ENCODE data around the gene HSPA12B.
A peak's percentile ranks its signal among the peaks of the same experiment; 100 is the strongest.

Gene HSPA12B

DNA sequence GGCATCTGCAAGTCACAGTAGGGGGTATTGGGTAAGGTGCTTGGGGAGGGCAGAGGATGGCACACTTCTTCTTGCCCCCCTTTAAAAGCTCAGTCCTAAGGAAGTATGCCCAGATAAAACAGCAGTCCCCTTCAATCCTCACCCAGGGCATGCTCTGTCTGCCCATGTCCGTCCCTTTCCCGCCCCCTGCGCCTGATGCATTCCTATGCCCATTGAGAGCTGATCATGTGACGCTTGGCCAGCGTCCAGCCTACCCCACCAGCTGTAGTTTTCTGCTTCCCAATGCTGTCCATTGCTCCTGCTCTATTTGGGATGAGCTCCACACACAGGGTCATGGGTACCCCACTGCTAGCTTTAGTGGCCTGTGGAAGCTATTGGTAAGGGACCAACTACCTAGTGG is 28.4 kb upstream of the HSPA12B start:
- DNase-seq = peak; percentile 74

DNA sequence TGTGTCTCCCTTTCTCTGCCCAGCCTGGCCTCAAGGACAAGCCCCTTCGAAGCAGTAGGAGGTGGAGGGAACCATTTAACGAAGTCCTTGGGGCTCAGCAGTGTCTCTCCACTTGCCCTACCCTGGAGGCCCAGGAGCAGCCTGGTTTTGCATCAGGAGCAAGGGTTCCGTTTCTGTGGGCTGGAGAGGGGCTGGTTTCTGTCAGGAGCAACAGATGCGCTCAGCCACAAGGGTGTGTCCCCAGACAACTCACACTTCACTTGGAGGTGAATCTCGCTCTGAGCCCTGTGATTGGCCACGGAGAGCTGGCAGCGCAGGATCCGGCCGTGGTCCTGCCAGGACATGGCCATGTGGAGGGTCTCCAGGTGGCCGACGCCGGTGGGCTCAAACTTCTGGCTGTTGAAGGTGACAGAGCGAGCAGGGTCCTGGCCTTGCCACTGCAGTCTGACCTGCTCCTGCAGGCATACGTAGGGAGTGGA is 27.0 kb upstream of the HSPA12B start:
- no peak for DNase-seq

DNA sequence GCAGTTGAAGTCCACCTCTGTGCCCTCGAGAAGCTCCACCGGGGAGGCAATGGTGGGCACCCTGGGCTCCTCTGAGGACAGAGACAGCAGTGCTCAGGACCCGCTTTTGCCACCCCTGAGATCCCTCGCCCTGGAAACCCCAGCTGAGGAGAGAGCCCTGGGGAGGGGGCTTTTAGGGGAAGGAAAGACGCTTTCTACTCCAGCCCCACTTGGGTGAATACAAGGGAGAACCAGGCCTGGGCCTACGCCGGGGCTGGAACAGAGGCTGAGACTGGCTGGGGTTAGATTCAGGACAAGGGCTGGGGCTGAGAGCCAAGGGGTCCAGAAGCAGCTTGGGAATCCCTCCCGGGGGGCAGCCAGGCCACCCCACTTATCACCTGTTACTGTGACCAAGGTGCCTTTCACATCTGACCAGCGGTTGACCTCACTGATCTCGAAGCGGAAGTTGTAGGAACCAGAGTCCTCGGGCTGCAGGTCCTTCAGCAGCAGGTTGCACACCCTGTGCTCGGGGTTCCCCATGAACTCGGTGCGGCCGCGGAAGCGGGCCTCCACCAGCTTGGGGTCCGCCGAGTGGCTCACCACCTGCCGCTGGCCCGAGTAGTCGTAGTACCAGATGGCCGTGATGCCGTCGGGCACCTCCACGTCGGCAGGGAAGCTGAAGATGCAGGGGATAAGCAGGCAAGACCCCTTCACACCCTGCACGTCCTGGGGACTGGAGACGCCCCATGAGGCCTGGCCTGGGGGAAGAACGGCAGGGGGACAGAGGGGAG is 26.3 kb upstream of the HSPA12B start:
- no peak for DNase-seq

DNA sequence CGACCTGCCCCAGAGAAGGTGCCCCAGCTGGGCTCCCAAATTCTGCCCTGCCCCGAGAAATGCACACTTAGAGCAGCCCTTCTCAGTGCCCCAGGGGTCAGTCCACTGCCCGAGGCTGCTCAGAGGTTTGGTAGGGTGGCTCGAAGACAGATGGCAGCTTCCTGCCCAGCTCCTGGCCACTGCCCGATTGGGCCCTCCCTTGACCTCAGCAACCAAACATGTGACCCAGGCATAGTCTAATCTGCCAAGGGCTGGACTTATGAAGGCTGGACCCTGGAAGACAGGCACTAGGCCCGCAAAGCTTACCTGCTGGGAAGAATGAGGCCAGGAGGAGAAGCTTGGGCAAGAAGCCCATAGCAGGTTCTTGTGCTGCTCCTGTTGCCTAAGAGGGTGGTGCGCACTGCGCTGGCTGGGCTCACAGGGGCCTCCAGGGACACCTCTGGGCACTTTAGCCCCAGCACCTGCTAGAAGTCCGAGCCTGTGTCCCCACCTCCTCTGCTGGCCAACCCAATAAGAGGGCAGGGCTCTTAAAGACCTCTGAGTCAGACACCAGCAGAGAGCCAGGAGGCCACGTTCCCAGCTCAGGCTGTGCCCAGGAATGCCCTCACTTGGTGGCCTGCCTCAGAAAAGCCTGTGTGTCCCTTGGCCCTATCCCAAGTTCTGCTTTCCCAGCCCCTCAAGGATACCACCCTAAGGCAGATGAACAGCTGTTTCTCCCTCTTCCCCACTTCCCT is 25.5 kb upstream of the HSPA12B start:
- no peak for DNase-seq

DNA sequence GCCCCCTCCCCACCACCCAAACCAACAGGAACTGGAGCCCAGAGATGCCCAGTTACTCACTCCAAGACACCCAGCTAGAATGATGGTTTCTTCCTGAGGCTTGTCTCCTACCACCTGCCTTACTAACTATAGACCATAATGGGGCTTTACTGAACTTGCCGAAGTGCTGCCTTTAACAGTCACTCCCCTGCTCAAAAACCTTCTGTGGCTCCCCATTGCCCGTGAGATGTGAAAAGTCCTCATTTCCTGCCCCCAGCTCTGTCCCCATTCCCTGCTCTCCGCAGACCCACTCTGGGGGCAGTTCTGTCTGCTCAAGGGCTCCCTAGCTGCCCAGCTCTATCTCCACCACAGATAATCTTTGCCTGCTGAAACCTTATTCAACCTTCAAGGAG is 25.0 kb upstream of the HSPA12B start:
- no peak for DNase-seq

DNA sequence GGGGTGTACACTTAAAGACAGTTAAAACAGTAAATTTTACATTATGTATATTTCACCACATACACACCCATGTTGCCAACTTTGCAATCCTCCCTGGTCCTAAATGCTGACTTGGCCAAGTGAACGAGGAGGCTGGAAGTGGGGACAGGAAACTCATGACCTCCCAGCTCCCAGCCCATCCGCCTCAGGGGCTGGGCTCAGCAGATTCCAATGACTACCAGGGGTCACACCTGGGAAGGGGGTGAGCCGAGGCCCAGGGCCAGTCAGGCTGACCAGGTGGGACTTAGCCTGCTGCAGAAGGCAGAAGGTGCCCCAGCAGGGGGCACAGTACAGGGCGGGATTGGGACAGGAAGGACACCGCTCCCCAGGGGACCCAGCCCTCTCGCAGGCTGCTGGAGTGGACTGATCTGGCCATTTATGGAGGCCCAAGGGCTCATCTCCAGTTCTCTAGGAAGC is 22.4 kb upstream of the HSPA12B start:
- no peak for DNase-seq

DNA sequence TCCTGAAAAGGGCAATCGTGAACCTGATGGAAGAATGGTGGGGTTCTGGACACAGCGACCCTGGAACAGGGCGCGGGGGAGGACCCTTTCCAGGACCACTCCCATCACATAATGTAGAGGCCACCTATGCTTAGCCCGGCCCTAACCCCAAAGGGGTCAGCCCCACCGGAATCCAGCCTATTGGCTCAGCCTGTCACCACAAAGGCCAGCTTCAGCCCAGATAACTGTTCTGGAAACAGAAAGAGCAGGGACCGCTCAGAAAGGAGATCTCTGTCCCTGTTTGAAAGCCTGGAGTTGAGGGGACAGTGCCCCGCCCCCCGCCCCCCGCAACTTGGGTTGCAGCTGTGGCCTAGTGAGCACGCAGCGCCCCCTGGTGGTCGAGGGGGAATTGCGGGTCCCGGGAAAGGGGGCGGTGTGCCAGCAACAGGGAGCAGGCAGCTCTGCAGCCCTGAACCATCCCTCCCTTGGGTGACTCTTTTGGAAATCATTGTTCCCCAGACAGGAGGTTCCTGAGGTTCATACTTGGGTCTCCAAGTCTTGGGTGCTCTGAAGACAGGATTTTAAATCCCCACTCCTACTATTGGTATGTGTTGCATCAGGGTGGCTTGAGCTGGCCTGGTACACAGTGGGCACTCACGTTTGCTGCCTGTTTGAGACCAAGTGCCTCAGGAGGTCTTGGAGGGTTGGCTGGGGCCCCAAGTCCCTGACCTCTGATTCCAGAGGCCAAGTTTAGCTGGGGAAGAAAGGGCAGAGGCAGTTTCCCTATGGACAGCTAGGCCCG is 21.6 kb upstream of the HSPA12B start:
- DNase-seq = peak; percentile 83

DNA sequence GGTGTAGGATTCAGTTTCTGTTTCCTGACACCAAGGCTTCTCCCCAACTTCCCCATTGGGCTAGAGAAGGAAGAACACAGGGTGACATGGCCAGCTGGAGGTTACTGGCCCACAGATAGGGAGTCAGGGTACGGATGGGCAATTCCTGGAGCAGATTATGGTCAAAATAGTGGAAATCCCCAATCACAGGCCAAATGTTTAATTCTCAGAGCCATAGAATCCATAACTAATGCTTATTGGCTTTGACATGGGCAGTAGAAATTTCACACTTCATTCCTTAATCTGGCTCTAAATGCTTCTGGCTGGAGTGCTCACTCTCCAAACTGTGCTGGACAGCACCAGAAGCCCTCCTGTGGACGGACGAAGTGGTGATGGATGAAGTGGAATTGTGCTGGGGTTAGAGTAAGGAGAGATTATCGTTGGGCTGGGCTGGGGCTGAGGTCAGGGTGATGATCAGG is 21.0 kb upstream of the HSPA12B start:
- DNase-seq = no peak

DNA sequence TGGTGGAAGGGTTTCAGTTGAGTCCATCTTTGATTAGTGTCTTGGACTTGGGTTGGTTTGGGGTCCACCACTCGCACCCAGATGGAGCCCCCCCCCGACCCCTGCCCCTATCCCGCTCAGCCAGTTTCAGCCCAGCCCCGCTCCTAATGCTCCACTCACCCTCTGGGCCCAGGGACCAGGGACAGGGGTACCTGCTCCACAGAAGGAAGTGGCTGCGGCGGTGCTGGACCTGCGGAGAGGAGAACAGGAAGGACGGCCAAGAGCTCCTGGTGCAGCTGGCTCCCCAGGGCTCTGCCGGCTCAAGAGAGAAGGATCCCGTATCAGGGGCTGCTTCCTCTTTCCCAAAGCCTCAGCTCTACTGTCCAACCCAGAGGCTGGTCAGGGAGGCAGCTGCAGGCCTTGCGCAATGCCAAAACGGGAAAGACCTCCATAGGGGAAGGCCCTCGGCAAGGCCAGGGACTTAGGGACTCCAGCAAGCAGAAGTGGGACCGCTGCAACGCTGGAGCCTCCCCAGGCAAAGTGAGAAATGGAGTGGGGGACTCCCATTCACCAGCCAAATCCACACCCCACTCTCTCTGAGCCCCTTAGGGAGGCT is 20.1 kb upstream of the HSPA12B start, which contains the start of gene SIGLEC1:
Gene SIGLEC1, minus strand, starts transcription at position 322 of the 595 bp plus-strand sequence. CDS start 5,472 bp downstream, outside the sequence.
- no peak for DNase-seq

DNA sequence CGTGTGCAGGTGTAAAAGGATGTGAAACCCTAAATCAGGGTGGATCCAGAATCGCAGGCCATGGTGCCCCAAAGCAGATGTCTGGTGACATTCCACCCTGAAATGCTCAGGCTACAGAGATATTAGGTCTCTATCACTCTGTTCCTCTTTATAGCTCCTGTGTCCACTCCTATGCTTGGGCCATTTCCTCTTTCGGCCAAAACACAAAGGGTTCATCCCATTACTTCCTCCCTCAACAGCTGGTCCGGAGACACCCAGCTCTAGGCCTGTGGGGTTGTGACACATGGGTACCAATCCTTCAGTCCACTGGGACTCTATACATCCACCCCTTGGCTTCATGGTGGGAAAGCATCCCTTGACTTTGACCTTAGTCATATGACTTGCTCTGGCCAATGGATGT is 18.4 kb upstream of the HSPA12B start:
- DNase-seq = no peak

DNA sequence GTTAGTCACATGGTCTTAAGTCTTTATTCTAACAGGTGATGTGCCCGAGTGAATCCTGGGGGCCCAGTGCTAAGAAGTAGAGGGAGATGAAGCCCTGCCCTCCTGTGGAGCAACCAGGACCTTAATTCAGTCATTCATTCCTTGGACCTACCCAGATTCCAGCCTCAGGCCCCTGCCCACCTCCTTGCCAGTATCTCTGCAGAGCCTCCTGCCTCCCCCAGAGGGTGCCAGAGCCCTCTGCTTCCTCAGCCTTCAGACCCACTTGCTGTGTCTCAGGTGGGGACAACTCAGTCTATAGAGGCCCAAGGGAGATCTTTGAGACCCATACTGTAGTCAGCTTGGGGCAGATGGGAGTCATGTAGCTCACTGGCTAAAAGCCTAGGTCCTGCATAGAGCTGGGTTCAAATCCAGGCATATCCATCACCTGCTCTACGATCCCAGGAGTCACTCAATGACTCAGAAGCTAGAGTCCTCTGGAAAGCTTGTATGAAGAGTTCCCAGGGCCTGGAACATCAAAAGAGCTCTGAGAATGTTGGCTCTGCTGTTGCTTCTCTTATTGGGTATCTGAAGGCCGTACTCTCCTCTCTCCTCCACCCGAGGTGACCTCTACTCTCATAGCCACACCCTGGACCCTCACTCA is 16.2 kb upstream of the HSPA12B start:
- no peak for DNase-seq

DNA sequence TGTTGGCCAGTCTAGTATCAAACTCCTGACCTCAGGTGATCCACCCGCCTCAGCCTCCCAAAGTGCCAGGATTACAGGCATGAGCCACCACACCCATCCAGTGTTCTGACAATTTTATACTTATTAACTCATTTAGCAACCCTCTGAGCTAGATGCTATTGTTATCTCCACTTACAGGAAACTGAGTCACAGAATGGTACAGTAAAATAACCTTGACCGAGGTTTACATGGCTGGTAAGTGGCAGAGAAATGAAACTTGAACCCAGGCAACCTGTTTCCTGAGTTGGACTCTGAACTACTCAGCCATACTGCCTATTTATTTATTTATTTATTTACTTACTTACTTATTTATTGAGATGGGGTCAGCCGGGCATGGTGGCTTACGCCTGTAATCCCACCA is 13.4 kb upstream of the HSPA12B start:
- no peak for DNase-seq

DNA sequence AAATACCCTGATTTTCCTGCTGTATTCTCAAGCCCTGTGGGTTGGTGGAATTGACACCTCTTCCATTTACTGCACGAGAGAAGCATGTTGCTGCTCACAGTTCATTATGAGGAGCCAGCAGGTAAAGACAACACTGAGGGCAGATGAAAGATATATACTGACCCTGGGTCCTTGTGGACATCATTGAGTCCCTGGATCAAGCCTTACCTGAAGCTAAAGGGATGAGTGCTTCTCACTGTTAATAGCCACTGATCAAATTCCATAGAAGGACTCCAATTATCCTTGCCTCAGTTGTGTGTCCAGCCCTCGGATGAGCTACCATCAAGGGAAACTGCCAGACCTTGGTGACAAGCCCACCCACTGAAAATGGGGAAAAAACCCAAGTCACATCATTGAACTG is 12.4 kb upstream of the HSPA12B start:
- DNase-seq = no peak

DNA sequence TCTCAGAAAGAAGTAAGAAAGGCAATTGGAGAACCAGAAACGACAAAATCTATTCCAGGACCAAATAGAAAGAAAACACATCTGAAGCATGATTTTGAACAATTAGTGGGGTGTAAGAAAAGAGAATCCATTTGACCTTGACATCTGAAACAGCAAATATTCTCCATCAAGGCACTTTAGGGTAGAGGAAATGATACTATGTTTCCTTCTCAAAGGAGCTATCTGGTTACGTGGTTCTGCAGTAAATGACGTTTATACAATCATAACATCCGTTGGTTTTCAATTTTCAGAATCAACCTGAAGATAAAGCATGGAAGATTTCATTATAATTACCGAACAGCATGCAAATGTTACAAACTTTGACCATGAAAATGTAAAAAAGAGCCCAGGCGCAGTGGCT is 11.9 kb upstream of the HSPA12B start:
- no peak for DNase-seq

DNA sequence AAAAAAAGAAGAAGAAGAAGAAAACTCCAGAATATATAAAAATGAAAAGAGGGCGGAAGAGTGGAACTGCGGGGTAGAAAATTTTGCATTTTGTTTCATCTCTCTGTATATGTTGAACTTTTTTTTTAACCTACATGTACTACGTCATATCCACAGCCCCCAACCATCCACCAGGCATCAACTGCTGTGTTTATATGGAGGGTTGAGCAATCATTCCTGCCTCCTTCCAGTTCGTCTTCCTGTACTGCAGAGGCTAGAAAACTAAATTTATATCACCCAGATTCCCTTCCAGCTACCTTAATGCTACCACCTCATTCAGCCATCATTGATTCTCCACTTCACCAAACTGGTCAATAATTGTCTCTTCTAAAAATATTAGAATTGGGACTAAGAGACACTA is 10.6 kb upstream of the HSPA12B start:
- no peak for DNase-seq

DNA sequence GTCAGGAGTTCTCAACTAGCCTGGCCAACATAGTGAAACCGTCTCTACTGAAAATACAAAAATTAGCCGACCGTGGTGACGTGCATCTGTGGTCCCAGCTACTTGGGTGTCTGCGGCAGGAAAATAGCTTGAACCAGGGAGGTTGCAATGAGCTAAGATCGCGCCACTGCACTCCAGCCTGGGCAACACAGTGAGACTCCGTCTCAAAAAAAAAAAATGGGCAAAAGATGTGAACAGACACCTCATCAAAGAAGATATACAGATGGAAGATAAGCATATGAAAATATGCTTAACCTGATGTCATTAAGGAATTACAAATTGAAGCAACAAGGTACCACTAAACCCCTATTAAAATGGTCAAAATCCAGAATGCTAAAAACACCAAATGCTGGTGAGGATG is 9.2 kb upstream of the HSPA12B start:
- DNase-seq = no peak

DNA sequence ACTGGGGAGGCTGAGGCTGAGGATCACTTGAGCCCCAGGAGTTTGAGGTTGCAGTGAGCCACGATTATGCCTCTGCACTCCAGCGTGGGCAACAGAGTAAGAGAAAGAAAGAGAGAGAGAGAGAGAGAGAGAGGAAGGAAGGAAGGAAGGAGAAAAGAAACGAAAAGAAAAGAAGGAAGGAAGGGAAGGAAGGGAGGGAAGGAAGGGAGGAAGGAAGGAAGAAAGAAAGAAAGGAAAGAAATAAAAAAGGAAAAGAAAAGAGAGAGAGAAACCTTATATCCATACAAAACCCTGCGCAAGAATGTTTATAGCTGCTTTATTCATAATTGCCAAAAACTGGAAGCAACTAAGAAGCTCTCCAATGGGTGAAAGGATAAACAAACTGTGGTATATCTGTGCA is 8.1 kb upstream of the HSPA12B start:
- no peak for DNase-seq

DNA sequence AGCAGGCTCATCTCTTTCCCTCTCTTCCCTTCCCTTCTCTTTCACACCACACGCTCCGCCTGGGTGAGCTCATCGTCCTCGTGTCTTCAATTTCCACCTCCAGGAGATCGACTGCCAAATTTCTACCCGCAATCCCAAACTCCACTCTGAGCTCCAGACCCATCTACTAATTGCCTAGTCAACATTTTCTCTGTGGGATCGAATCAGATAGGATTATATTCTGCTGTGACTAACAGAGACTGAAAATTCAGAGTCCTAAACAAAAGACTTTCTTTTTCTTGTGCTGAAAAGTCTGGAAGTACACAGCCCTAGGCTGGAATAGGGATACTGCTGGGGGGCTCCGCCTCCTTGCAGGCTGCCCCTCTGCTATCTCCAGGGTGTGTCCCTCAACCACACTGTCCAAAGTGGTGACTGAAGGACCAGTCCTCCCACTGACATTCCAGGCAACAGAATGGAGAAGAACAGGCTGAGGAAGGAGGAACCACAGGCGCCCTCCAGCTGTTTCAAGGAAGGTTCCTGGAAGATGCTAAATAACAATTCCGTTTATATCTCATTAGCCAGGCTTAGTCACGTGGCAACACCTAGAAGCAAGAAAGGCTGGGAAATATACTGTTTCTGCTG is 5.0 kb upstream of the HSPA12B start:
- peak; percentile 54 for DNase-seq

DNA sequence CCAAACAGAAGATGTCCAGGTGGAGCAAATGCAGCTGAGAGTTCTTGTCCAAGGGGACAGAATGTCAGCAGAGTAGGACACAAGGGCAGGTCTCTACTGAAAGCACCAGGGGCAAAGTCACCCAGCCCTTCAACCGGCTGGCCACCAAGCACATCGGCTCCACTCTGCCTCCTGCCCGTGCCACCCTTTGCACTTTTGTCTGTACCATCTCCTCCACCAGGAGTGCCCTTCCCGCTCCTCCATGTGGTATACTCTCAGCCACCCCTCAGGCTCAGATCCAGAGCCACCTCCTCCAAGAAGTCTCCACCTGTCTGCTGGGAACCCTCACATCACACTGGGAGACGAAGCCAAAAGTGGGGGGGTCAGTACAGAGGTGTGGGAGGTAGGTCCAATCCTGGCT is 4.1 kb upstream of the HSPA12B start:
- DNase-seq = no peak

DNA sequence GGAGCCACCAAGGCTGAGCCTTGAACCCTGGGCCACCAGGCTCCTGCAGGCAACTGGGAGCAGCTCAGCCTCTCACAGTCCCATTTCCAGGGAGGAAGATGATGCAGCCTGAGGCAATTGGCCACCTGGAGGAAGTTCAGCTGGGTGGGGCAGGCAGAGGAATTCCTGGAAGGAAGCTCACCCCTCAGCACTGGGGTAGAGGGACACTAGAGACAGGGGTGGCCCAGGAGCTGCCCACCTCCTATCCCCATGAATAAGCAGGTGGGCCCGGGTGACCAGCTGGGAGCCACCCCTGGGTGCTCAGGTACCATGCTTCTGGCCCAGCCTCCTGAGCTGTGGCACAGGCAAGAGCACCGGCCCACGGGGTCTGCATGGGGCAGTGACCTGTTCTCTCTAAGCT is 3.6 kb upstream of the HSPA12B start:
- no peak for DNase-seq

DNA sequence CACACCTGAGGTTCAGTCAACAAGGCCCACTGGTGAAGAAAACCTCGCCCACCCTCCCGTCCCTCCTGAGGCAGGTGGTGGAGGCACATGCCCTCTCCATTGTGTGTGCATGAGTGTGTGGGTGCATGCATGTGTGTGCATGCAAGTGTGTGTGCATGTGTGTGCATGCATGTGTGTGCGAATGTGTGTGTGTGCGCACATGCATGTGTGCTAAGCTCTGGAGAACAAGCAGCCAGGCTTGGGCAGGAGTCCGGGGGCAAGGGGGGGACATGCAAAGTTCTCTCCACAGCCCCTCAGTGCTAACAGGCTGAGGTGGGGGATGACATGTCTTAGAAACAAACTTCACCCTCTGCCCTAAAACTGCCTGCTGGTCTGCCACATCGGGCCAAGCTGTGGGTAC is 3.1 kb upstream of the HSPA12B start:
- DNase-seq = no peak
